HG02852 (cell line): ENCODE data around the gene NBEAL2.

Source experiments
- ATAC-seq: cut with Tn5 transposase; IDR thresholded peaks from one replicate; pipeline ENCODE4 v1.9.1; 2021; ENCODE audit warnings: mild to moderate bottlenecking, moderate library complexity; ENCODE audit not compliant: unreplicated experiment

NBEAL2 gene

GRCh38 chr3:46944191-46944590, 35.3 kb upstream of the NBEAL2 start:
- ATAC-seq, result no peak

GRCh38 chr3:46946416-46946815, 33.0 kb upstream of the NBEAL2 start:
- ATAC-seq, result no peak

GRCh38 chr3:46946856-46947545, 32.5 kb upstream of the NBEAL2 start:
- no peak for ATAC-seq

GRCh38 chr3:46947546-46947901, 31.9 kb upstream of the NBEAL2 start:
- no peak for ATAC-seq

GRCh38 chr3:46947981-46948791, 31.3 kb upstream of the NBEAL2 start:
- no peak for ATAC-seq

GRCh38 chr3:46948830-46949671, 30.4 kb upstream of the NBEAL2 start:
- ATAC-seq, result no peak

GRCh38 chr3:46950177-46950576, 29.3 kb upstream of the NBEAL2 start:
- ATAC-seq, result no peak

GRCh38 chr3:46950650-46951241, 28.7 kb upstream of the NBEAL2 start:
- no peak for ATAC-seq

GRCh38 chr3:46952813-46953212, 26.7 kb upstream of the NBEAL2 start:
- ATAC-seq, result no peak

- ATAC-seq, result no peak
Measured at GRCh38 chr3:46953234-46954010, 26.0 kb upstream of the NBEAL2 start.

GRCh38 chr3:46954178-46954577, 25.3 kb upstream of the NBEAL2 start:
- ATAC-seq, result no peak

GRCh38 chr3:46955157-46955556, 24.3 kb upstream of the NBEAL2 start:
- ATAC-seq, result no peak

GRCh38 chr3:46955801-46956259, 23.6 kb upstream of the NBEAL2 start:
- ATAC-seq, result no peak

GRCh38 chr3:46957092-46957820, 22.2 kb upstream of the NBEAL2 start:
- no peak for ATAC-seq

- ATAC-seq, result no peak
Measured at GRCh38 chr3:46958467-46959160, 20.9 kb upstream of the NBEAL2 start.

- no peak for ATAC-seq
Measured at GRCh38 chr3:46959161-46959511, 20.3 kb upstream of the NBEAL2 start.

GRCh38 chr3:46960081-46960701, 19.3 kb upstream of the NBEAL2 start:
- ATAC-seq, result no peak

GRCh38 chr3:46960835-46961234, 18.6 kb upstream of the NBEAL2 start:
- no peak for ATAC-seq

GRCh38 chr3:46962427-46962826, 17.0 kb upstream of the NBEAL2 start:
- ATAC-seq, result no peak
